ENCODE data around the gene SPHK2.

Gene SPHK2

DNA sequence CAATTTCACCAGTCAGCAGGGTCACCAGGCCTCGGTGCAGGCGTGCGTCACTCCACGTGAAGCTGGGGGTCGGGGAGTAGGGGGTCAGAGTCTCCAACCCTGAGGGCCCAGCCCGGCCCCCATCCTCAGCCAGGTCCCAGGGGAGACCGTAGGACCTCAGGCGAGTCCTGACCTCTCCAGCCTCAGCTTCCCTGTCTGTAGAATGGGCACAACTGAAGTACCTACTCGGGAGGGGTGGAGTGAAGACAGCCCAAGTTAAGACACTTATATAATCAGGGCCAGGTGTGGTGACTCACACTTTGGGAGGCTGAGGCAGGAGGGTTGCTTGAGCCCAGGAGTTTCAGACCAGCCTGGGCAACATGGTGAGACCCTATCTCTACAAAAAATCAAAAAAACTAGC is 15.5 kb upstream of the SPHK2 start:
- FAIRE-seq = no peak
- DNase-seq (ENCODE audit: insufficient read length, low spot score) = no peak

DNA sequence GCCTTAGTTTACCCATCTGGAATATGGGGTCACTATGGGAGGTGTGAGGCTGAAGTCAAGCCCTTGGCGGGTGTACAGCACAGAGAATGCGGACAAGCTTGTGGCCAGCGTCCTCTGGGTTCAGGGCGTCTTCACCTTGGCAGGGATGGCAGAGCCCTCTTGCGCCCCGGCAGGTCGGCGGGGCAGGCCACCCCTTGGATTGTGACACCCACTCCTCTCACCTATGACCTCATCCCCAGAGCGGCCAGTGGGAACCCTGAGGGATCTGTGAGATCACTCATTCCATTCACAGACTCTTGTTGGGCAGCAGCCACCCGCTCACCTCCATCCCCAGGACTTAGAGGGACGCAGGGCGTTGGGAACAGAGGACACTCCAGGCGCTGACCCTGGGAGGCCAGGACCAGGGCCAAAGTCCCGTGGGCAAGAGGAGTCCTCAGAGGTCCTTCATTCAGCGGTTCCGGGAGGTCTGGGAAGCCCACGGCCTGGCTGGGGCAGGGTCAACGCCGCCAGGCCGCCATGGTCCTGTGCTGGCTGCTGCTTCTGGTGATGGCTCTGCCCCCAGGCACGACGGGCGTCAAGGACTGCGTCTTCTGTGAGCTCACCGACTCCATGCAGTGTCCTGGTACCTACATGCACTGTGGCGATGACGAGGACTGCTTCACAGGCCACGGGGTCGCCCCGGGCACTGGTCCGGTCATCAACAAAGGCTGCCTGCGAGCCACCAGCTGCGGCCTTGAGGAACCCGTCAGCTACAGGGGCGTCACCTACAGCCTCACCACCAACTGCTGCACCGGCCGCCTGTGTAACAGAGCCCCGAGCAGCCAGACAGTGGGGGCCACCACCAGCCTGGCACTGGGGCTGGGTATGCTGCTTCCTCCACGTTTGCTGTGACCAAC is 12.6 kb upstream of the SPHK2 start, which contains the start of gene SPACA4:
Gene SPACA4, plus strand, starts transcription at position 280 of the 896 bp plus-strand sequence. Its CDS starts 237 bp downstream, at position 517.
- no peak for DNase-seq (ENCODE audit: insufficient read length, low spot score)
- no peak for FAIRE-seq

DNA sequence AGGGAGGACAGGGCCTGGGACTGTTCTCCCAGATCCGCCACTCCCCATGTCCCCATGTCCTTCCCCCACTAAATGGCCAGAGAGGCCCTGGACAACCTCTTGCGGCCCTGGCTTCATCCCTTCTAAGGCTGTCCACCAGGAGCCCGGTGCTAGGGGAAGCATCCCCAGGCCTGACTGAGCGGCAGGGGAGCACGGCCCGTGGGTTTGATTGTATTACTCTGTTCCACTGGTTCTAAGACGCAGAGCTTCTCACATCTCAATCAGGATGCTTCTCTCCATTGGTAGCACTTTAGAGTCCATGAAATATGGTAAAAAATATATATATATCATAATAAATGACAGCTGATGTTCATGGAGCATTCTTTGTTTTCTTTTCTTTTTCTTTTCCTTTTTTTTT is 11.9 kb upstream of the SPHK2 start:
- DNase-seq (ENCODE audit: insufficient read length, low spot score) (no peak), FAIRE-seq (no peak)

DNA sequence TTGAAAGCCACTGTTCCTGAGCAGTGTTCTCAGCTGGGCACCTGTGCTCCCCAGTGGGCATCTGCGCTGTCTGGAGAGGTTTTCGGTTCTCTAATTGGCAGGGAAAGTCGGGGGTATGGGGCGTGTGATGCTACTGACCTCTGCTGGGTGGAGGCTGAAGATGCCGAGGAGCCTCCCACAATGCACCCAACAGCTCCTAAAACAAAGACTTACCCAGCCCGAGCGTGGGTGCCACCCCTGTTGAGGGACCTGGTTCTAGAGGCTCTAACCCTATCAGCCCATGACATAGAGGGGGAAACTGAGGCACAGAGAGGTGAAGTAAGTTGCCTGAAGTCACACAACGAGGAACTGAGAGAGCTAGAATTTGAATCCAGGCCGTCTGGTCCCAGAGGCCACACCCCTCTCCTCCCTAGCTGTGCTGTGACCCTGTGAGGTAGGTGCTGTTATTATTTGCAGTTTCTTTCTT is 10.5 kb upstream of the SPHK2 start:
- peak; percentile 79 for FAIRE-seq
- DNase-seq (ENCODE audit: insufficient read length, low spot score) = peak; percentile 86

DNA sequence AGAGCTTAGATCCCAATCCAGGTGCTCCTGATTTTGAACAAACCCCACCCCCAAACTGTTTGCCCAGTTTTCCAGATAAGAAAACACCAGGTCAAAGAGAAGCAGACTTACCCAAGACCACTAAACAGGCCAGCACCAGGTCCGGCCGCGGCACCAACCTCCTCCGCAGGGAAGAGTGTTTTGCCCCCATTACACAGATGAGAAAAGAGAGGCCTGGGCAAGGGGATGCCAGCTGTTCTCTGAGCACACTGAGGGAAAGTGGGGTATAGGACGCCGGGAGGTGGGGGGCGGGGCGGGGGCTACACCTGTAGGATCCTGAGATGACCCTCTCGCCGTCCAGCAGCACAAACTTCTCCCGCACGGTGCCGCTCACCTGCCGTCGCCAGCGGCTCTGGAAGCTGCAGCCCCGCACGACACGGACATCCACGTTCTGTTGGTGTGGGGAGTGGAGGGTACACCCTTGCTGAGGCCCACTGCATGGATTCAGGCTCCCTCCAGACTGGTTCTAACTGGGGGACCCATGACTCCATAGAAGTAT is 9.7 kb upstream of the SPHK2 start:
- FAIRE-seq = no peak
- DNase-seq (ENCODE audit: insufficient read length, low spot score) = no peak

GRCh38 chr19:48611872-48612271 is 7.4 kb upstream of the SPHK2 start:
- FAIRE-seq = no peak
- DNase-seq (ENCODE audit: insufficient read length, low spot score) = no peak

DNA sequence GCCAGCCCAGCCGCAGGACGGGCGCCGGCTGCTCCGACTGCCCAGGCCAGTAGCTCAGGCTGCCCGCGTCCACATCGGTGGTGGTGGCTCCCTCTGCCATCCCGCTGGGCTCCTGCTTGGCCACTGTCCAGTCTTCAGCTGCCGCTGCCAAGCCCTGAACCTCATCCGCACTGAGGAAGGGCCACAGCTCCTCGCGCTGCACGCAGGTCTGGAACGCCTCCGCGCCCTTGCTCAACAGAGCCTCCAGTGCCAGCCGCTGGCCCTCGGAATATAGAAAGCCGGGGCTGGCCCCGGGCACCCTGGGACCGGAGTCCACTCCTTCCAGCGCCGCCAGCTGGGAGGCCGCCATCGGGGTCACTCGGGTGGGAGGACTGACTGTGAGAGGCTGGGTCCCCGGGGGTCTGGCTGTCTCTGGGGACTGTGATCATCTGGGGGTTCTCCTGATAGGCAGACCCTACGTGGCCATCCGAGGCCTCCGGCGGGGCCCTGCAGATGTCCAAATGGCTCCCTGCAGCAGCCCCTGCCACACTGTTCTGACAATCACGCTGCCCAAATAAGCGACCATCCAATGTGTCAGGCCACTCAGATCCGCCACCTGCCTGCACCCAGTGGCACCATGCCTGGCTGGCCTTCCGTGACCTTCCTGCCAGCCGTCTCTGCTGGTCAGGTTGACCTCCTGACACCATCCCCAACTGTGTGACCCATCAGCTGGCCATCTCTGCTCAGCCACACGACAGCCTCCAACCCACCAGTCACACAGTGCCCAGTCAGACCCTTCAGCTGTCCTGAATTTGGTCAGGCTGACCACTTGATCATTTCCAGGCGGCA is 6.1 kb upstream of the SPHK2 start:
- FAIRE-seq (no peak), DNase-seq (ENCODE audit: insufficient read length, low spot score) (no peak)

- DNase-seq (ENCODE audit: insufficient read length, low spot score) (no peak), FAIRE-seq (no peak)
These were observed 5.4 kb upstream of the SPHK2 start for GRCh38 chr19:48613852-48614435.

DNA sequence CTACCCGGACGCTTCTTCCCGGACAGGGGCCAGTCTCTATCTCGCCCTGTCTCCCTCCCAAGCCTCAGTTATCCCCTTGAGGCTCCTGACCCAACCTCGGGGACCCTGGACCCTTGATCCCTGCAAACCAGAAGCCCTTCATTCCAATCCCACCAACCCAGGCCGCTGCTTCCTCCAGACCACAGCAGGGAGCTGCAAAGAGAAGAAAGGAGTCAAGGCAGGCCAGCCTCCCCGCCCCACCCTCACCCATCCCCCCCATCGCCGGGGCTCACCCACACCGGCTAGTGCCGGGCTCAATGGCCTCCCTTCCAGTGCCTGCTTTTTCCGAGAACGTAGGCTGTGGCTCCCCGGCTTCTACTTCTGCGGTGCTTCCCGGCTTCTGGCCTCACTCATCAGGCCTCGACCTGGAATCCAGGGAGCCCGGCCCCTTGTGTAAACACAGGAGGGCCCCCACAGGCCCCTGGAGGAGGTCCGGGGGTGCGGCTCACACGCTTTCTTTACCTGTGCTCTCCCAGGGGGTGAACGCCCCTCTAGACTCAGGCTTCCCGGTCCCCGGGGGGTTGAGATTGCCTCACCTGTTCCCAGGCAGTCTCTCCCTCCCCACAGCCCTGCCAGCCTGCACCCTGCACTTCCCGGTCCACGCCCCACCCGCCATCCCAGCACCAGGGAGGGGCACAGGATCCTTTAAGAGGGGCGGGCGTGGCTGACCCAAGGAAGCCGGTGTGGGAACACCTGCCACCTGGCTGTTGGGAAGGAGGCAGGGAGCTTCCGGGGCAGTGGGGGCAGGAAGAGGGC is 4.7 kb upstream of the SPHK2 start, which contains the start of gene FAM83E:
Gene FAM83E, minus strand, starts transcription at position 641 of the 795 bp plus-strand sequence. CDS start 1,704 bp downstream, outside the sequence.
- DNase-seq (ENCODE audit: insufficient read length, low spot score) (no peak), FAIRE-seq (no peak)

DNA sequence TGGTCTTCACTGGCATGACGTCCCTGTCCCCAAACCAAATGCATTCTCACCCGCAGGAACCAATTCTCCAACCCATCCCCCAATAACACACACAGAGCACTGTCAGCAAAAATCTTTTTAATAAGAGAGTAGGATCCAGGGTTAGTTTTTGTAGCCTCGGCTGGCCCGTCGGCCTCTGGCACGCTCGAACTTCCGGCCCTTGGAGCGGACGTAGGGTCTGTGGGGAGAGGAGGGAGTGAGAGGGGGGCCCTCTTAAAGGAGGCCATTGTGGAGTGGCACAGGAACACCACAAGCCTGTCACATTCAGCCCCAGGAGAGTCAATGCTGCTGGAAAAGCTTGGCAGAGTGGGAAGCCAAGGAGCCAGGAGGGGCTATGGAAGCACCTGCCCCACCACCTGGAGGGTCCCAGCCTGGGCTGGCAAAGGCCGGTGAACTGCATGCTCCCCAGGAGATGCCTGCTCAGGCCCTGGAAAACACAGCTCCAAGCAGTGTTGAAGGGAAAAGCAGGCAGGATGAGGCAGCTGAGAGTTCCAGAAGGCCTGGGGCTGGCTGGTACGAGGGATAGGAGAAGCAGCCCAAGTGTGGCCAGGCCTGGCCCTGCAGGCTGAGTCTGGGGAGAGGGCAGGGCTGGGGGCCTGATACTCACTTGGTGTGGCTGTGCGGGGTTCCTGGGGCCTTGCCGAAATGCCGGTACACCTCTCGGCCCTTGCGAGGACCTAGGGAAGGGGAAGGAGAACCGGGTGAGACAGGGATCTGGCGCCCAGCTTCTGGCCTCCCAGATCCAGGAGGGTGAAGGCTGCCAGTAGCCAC is 3.9 kb upstream of the SPHK2 start:
- FAIRE-seq = no peak
- DNase-seq (ENCODE audit: insufficient read length, low spot score) = no peak

- DNase-seq (ENCODE audit: insufficient read length, low spot score) (no peak), FAIRE-seq (no peak)
These were observed 3.3 kb upstream of the SPHK2 start for GRCh38 chr19:48616041-48616436.

DNA sequence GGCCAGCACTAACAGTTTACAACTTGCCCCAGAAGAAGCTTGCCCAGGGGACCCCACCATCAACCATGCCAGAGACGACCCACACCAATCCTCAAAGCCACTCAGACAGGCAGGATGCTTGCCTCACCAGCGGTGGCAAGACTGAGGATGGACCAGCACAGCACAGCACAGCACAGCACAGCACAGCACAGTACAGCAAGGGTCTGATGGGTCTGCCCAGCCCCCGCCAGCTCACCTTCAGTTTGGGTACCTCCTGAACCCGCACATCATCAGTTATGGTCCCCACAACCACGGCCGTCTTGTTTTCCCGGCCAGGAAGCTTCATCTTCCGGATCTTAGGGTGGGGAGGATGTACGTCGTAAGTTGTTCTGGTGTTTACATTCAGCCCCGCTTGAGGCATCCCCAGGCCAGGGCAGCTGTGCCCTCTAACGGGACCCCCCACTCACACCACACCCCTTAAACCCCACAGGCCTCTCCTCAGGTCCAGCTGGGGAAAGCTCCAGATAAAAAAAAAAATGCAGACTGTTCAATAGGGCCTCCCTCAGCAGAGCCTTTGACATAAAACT is 2.7 kb upstream of the SPHK2 start:
- DNase-seq (ENCODE audit: insufficient read length, low spot score) = no peak
- FAIRE-seq = no peak

DNA sequence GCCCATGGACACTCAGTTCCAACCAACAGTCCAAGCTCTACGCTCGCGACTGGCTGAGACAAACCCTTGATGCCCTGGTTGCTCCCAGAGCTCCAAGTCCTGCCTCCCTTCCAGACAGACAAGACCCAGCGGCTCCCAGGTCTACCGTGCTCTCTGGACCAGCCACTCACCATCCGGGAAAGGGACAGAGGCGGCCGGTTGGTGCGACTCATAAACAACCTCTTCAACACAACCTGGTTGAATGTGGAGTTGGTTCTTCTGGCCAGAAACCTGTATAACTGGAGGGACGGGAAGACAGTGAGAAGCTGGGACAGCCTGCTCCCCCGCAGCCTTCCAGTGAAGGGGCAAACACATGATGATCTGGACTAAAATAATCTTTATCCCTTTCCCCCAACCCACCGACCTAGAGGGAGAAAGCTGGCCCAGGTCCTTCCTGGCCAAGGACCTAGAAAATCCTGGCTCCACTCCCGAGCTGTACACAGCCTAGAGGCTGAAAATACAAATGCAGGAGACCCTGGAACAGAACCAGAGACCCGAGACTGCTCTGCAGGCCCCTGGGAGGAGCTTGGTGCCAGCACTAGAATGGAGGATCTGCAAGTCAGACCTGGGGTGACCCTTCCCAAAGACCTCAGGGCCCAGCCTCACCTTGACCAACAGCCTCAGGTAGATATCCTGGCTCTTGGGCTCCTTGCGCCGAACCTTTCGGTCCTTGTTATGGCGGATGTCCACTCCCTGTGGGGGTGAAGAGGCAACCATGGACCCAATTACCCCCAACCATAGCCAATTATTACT is 2.0 kb upstream of the SPHK2 start:
- FAIRE-seq = no peak
- no peak for DNase-seq (ENCODE audit: insufficient read length, low spot score)

DNA sequence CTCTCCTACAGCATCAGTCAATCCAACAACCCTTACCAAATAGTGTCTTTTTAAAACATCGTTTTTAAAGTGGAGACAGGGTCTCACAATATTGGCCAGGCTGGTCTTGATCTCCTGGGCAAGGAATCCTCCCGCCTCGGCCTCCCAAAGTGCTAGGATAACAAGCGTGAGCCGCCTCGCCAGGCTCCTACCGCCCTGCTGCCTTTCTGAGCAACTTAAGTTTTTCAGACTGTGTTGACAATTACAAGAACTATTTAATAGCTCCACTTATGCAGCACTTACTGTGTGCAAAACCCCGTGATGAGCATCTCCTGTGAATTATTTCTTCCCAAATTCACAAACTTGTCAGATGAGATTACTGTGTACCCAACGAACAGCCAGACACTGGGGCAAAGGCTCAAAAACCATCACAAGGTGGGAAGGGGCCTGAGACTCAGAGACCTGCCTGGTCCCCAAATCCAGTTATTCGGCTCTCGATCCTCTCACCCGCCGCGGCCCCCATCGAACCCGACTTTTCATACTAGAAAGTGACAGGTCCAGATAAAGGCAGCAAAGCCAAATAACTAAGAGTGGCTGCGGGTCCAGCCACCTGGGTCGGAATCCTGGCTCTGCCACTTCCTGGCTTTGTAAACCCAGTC is 909 bp upstream of the SPHK2 start:
- DNase-seq (ENCODE audit: insufficient read length, low spot score) = no peak
- no peak for FAIRE-seq

DNA sequence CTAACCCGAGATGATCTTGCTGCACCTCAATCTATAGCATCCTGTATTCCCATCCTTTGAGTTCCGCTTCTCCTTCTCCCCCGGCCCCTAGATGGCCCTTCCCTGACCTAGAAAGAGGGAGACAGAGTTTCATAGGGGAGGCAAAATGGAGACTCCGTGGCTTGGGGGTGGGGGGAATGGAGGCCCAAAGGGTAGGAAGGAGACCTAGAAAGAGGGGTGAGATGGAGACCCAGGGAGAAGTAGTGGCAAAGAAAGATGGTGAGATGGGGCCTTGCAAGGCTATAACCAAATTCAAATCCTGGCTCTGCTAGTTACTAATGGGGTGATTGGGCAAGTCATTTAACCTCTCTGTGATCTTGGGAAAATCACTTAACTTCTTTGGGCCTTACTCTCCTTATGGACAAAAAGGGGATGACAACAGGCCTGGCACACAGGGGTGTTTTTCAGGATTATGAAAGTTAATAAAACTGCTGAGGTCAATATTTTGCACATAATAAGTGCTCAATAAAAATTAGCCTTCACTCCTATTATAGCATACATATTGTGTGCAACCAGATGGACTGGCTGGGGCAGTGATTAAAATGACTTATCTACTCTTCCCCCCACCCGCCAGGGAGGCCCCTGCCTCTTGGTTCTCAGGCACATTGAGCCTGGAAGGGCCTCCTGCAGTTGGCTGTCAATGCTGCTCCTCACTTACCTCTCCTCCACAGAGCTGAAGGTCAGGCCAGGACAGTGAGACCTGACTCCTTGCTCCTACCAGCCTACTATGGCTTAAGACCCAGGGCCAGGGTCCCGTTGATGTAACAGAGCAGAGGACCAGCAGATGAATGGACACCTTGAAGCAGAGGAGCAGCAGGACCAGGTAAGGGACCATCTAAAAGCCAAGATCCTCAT is 633 bp downstream of the SPHK2 start:
- peak; percentile 62 for FAIRE-seq

DNA sequence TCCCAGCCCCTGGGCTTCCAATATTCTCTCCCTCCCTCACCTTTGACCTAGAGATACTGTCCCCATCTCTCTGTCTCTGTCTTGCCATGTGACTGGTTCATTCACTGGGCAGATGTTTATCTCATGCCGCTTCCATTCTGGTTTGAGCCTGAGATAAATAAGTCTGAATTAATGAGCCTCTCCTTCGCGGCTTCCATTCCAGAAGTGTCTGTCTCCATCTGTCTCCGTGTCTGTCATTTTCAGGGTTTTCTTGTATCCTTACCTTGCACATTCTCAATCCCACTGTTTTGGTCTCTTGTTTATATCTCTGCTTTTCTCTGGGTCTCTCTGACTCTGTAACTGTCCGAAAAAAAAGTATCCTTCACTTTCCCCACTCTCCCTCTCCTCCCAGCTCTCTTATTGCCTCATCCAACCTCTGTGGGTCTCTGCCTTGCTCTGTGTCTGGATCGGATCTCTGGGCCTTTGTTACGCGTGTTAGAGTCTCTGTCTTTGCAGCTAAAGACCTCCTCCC is 4.3 kb downstream of the SPHK2 start:
- FAIRE-seq = no peak

More for the DNA sequence above, 633 bp downstream of the SPHK2 start:
- no peak for DNase-seq (ENCODE audit: insufficient read length, low spot score)

More for the DNA sequence above, 4.3 kb downstream of the SPHK2 start:
- no peak for DNase-seq (ENCODE audit: insufficient read length, low spot score)

Measured in GM19239 (cell line).